ENCODE results near the gene CHPF2.

Gene CHPF2

GRCh38 chr7:151211155-151211772 lies 21.0 kb upstream of the CHPF2 start:
- no peak overlapping the region for H3K4me3 ChIP-seq (ENCODE audit: low read depth, low read length)
- TF ChIP-seq, protein P1, sequence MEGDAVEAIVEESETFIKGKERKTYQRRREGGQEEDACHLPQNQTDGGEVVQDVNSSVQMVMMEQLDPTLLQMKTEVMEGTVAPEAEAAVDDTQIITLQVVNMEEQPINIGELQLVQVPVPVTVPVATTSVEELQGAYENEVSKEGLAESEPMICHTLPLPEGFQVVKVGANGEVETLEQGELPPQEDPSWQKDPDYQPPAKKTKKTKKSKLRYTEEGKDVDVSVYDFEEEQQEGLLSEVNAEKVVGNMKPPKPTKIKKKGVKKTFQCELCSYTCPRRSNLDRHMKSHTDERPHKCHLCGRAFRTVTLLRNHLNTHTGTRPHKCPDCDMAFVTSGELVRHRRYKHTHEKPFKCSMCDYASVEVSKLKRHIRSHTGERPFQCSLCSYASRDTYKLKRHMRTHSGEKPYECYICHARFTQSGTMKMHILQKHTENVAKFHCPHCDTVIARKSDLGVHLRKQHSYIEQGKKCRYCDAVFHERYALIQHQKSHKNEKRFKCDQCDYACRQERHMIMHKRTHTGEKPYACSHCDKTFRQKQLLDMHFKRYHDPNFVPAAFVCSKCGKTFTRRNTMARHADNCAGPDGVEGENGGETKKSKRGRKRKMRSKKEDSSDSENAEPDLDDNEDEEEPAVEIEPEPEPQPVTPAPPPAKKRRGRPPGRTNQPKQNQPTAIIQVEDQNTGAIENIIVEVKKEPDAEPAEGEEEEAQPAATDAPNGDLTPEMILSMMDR (IDR thresholded peaks at IDR 0.05; ENCODE audit: low read depth, low read length, missing control alignments): no peak
- no peak for DNase-seq (ENCODE audit: low read depth)

DNA sequence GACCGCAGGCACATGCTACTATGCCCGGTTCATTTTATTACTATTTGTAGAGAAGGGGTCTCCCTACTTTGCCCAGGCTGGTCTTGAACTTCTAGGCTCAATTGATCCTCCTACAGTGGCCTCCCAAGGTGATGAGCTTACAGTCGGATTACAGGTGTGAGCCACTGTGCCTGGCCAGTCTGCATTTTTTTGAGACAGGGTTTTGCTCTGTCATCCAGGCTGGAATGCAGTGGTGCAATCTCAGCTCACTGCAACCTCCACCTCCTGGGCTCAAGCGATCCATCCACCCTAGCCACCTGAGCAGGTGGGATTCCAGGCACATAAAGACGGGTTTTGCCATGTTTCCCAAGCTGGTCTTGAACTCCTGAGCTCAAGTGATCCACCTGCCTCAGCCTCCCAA lies 19.7 kb upstream of the CHPF2 start:
- TF ChIP-seq, protein P1 (IDR thresholded peaks at IDR 0.05; ENCODE audit: low read depth, low read length, missing control alignments): no peak
- no peak for DNase-seq (ENCODE audit: low read depth)
- H3K4me3 ChIP-seq (ENCODE audit: low read depth, low read length): no peak overlapping the region

DNA sequence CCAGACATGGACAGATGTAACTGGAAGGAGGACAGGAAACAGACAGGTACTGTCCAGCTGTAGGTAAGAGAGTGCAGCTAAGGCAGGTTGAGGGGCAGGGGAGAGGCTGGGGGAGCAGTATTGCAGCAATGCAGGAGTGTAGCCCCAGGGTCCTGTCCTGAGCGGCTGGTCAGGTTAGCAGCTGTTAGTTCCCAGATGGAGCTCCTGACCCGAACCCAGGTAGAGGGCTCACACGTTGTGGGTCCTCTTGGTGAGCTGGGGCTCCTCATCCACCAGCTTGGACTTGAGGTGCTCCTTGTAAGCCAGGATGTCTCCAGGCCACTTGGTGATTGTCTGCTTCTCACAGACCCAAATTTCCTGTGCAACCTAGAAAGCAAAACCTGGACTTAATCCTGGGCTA lies 18.5 kb upstream of the CHPF2 start:
- TF ChIP-seq, protein P1 (IDR thresholded peaks at IDR 0.05; ENCODE audit: low read depth, low read length, missing control alignments): no peak
- DNase-seq (ENCODE audit: low read depth): no peak
- H3K4me3 ChIP-seq (ENCODE audit: low read depth, low read length): no peak overlapping the region

DNA sequence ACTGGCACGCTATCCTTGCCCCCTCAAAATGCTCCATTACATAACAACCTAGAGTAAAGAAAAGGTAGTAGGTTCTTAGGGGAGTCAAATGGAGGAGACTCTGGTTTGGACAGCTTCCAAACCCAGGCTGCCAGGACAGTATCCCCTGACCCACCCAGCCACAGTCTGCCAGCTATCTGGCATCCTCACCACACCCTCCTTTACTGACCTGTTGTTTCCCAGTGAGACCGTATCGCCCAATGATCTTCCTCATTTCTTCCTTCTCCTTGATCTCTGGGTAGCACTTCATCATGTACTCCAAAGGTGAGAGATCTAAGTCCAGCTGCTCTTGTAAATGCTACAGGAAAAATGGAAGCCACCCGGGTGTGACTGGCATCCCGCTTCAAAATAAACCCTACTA lies 16.9 kb upstream of the CHPF2 start:
- DNase-seq (ENCODE audit: low read depth): no peak
- H3K4me3 ChIP-seq (ENCODE audit: low read depth, low read length): no peak overlapping the region
- TF ChIP-seq, protein P1 (IDR thresholded peaks at IDR 0.05; ENCODE audit: low read depth, low read length, missing control alignments): no peak

DNA sequence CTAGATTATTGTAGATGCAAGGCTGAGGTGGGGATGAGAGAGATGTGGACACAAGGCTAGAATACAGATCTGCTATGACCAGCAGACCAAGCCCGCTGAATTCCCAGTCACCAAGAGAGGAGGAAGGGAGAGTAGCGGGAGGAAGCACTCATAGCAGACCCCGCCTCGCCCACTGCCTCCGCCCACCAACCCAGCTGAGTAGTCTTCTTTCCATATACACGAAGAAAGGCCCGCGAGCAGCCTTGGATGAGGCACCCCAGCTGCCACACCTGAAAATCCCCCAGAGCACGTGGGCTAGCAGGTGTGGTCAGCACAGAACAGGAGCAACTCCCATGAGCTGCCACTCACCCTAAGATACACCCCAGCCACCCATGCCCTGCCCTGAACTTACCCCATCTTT lies 14.1 kb upstream of the CHPF2 start:
- H3K4me3 ChIP-seq (ENCODE audit: low read depth, low read length): no peak overlapping the region
- DNase-seq (ENCODE audit: low read depth): no peak
- TF ChIP-seq, protein P1 (IDR thresholded peaks at IDR 0.05; ENCODE audit: low read depth, low read length, missing control alignments): no peak

GRCh38 chr7:151223728-151224127 lies 8.6 kb upstream of the CHPF2 start:
- DNase-seq (ENCODE audit: low read depth): no peak
- TF ChIP-seq, protein P1 (IDR thresholded peaks at IDR 0.05; ENCODE audit: low read depth, low read length, missing control alignments): no peak
- H3K4me3 ChIP-seq (ENCODE audit: low read depth, low read length): no peak overlapping the region

DNA sequence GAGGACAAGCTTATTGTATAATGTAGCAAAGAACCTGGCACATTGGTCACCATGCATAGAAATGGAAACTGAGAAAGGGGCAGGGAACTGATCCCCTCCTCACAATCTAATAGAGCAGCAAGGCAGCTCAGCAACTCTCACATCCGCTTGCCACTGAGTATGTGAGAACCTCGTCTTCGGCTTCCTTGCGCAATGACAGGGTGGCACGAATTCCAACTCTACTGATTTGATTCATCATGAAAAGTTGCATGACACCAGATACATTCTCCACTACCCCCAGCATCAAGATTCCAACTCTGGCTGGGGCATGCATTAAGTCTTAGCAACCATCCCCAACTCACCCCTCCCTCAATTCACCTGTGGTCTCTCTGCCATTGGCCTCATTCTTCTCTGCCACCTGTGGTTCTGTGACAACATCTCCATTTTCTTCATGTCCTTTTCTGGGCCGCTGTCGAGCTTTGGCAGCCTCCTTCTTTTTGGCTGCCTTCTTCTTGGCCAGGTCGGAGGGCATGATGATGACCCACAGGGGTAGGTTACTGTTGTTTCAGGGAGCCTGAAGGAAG lies 6.3 kb upstream of the CHPF2 start:
- TF ChIP-seq, protein P1 (IDR thresholded peaks at IDR 0.05; ENCODE audit: low read depth, low read length, missing control alignments): no peak
- H3K4me3 ChIP-seq (ENCODE audit: low read depth, low read length): peak overlapping the region; percentile 97
- DNase-seq (ENCODE audit: low read depth): no peak
